H1 (cell line): ENCODE results near the gene E2F1. TPM values are rescaled to one million over a fixed set of nuclear protein-coding genes. Genes with fewer than 3 reads are reported as not detected.

Source experiments
- CTCF ChIA-PET: fragments of 300-600 bp; sonication (Branson Sonifier 250); formaldehyde crosslinking; loops from one replicate; lab custom pipeline; 2021; ENCODE audit not compliant: partially characterized antibody; lab: Charles Lee
- POLR2A ChIA-PET: fragments of 300-600 bp; sonication (Branson Sonifier 250); formaldehyde crosslinking; loops from one replicate; lab custom pipeline; 2021; ENCODE audit warnings: inconsistent platforms; ENCODE audit not compliant: partially characterized antibody; lab: Charles Lee
- DNase-seq, 2 experiments: peaks; one replicate each; pipeline versions ENCODE4 v3.0.0 to v3.0.0-alpha.2; 2010 to 2022; ENCODE audit warnings: low spot score in 2 of 2, low read depth in 1 of 2, mixed read lengths in 1 of 2
- FAIRE-seq: peaks from 2 replicates; lab custom pipeline; 2011; peaks lifted over from hg19 to GRCh38; lab: Jason Lieb, UNC
- H2AFZ ChIP-seq: 2 replicates; pipeline ENCODE4 v1.8.1; 2012; ENCODE audit warnings: low read length, inconsistent platforms
- H2AK5ac ChIP-seq: 2 replicates; pipeline ENCODE4 v1.6.1; 2013; ENCODE audit warnings: low read depth, low read length
- H2BK120ac ChIP-seq: replicated peaks from 2 replicates; pipeline ENCODE3; 2013; ENCODE audit warnings: low read depth, low read length, inconsistent platforms
- H2BK12ac ChIP-seq: 2 replicates; pipeline ENCODE4 v1.6.1; 2013; ENCODE audit warnings: low read depth, low read length
- H2BK15ac ChIP-seq: 2 replicates; pipeline ENCODE4 v1.6.1; 2013; ENCODE audit warnings: low read length
- H2BK20ac ChIP-seq: 2 replicates; pipeline ENCODE4 v1.6.1; 2013; ENCODE audit warnings: low read length
- H2BK5ac ChIP-seq: 2 replicates; pipeline ENCODE4 v1.6.1; 2013; ENCODE audit warnings: low read depth, low read length
- H3K14ac ChIP-seq: 2 replicates; pipeline ENCODE4 v1.6.1; 2013; ENCODE audit warnings: inconsistent platforms; ENCODE audit not compliant: insufficient read length
- H3K18ac ChIP-seq: 2 replicates; pipeline ENCODE4 v1.6.1; 2013; ENCODE audit warnings: low read length; ENCODE audit errors: extremely low read depth
- H3K23ac ChIP-seq: 2 replicates; pipeline ENCODE4 v1.6.1; 2013; ENCODE audit warnings: inconsistent platforms; ENCODE audit not compliant: insufficient read length
- H3K23me2 ChIP-seq: 2 replicates; pipeline ENCODE4 v1.6.1; 2013; ENCODE audit warnings: low read depth, low read length
- H3K27ac ChIP-seq: 2 replicates; pipeline ENCODE4 v1.6.1; 2011; ENCODE audit warnings: low read depth, low read length, inconsistent platforms
- H3K27me3 ChIP-seq, 4 experiments: replicated peaks in 1 of 4; 1 replicate in 1 of 4; 2 replicates in 3 of 4; pipeline versions ENCODE4 v1.6.1 to v1.8.1; 2011 to 2013; ENCODE audit warnings: low read length in 3 of 4, mild to moderate bottlenecking in 3 of 4, inconsistent platforms in 2 of 4, mixed read lengths in 2 of 4, moderate library complexity in 1 of 4; ENCODE audit not compliant: control insufficient read depth in 3 of 4, insufficient read depth in 3 of 4; ENCODE audit errors: extremely low read depth in 1 of 4
- H3K36me3 ChIP-seq, 4 experiments: 2 replicates each; pipeline versions ENCODE4 v1.6.1 to v1.8.1; 2011 to 2013; ENCODE audit warnings: mild to moderate bottlenecking in 4 of 4, low read length in 3 of 4, moderate library complexity in 2 of 4, control low read depth in 1 of 4, inconsistent platforms in 1 of 4; ENCODE audit not compliant: insufficient read depth in 4 of 4, control insufficient read depth in 2 of 4
- H3K4ac ChIP-seq: replicated peaks from 2 replicates; pipeline ENCODE3; 2013; ENCODE audit warnings: low read length, low read depth, mixed read lengths, inconsistent platforms; ENCODE audit not compliant: insufficient read length
- H3K4me1 ChIP-seq, 4 experiments: replicated peaks in 1 of 4; 1 replicate in 1 of 4; 2 replicates in 3 of 4; pipeline versions ENCODE4 v1.6.1 to v1.8.1; 2011 to 2013; ENCODE audit warnings: low read length in 3 of 4, inconsistent platforms in 2 of 4, mixed read lengths in 1 of 4; ENCODE audit not compliant: insufficient read depth in 4 of 4, control insufficient read depth in 3 of 4
- H3K4me2 ChIP-seq, 2 experiments: 2 replicates each; pipeline versions ENCODE4 v1.6.1 to v1.8.1; 2011 to 2013; ENCODE audit warnings: low read depth in 2 of 2, low read length in 2 of 2, control low read depth in 1 of 2, inconsistent platforms in 1 of 2, mild to moderate bottlenecking in 1 of 2; ENCODE audit not compliant: insufficient read depth in 1 of 2
- H3K4me3 ChIP-seq, 4 experiments: fragments of 200-600, 300-600 bp in 1 of 4; sonication (generic), shearing (Covaris generic), sonication (Bioruptor Twin) in 1 of 4; 2 replicates each; pipeline versions ENCODE4 v1.5.1 to v1.8.1; 2011 to 2016; ENCODE audit warnings: low read length in 4 of 4, low read depth in 3 of 4, control low read depth in 2 of 4, inconsistent platforms in 2 of 4, mild to moderate bottlenecking in 2 of 4, mixed read lengths in 1 of 4, moderate library complexity in 1 of 4; ENCODE audit not compliant: insufficient read depth in 2 of 4; ENCODE audit errors: extremely low read depth in 1 of 4
- H3K56ac ChIP-seq: replicated peaks from 2 replicates; pipeline ENCODE3; 2013; ENCODE audit warnings: low read depth, mild to moderate bottlenecking, mixed read lengths, low read length, inconsistent platforms; ENCODE audit not compliant: insufficient read length
- H3K79me1 ChIP-seq: 2 replicates; pipeline ENCODE4 v1.6.1; 2013; ENCODE audit warnings: low read depth, low read length, control low read depth
- H3K79me2 ChIP-seq, 2 experiments: 2 replicates each; pipeline versions ENCODE4 v1.6.1 to v1.8.1; 2012 to 2013; ENCODE audit warnings: low read length in 2 of 2, mild to moderate bottlenecking in 2 of 2, inconsistent platforms in 1 of 2; ENCODE audit not compliant: insufficient read depth in 2 of 2, control insufficient read depth in 1 of 2
- H3K9ac ChIP-seq, 4 experiments: replicated peaks in 1 of 4; 1 replicate in 1 of 4; 2 replicates in 3 of 4; pipeline versions ENCODE4 v1.6.1 to v1.8.1; 2011 to 2013; ENCODE audit warnings: low read depth in 3 of 4, low read length in 3 of 4, control low read depth in 2 of 4, mild to moderate bottlenecking in 2 of 4, moderate library complexity in 2 of 4, inconsistent platforms in 1 of 4; ENCODE audit errors: extremely low read depth in 1 of 4
- H3K9me3 ChIP-seq, 2 experiments: 2 replicates each; pipeline versions ENCODE4 v1.6.1 to v1.8.1; 2012 to 2013; ENCODE audit warnings: mild to moderate bottlenecking in 2 of 2, moderate library complexity in 2 of 2, control low read depth in 1 of 2, inconsistent platforms in 1 of 2, low read depth in 1 of 2, low read length in 1 of 2, mixed read lengths in 1 of 2; ENCODE audit not compliant: insufficient read depth in 2 of 2
- H4K20me1 ChIP-seq, 2 experiments: replicated peaks in 1 of 2; 2 replicates each; pipeline versions ENCODE3 to v1.8.1; 2011 to 2013; ENCODE audit warnings: inconsistent platforms in 2 of 2, low read length in 2 of 2, mild to moderate bottlenecking in 1 of 2; ENCODE audit not compliant: insufficient read depth in 2 of 2, control insufficient read depth in 1 of 2
- H4K5ac ChIP-seq: 2 replicates; pipeline ENCODE4 v1.6.1; 2013; ENCODE audit warnings: low read length, low read depth, mixed read lengths, inconsistent platforms; ENCODE audit not compliant: insufficient read length
- H4K8ac ChIP-seq: 2 replicates; pipeline ENCODE4 v1.8.0; 2013; ENCODE audit warnings: mild to moderate bottlenecking, moderate library complexity, low read length, inconsistent platforms; ENCODE audit not compliant: insufficient read depth; ENCODE audit errors: extremely low read depth
- H4K91ac ChIP-seq: replicated peaks from 2 replicates; pipeline ENCODE3; 2013; ENCODE audit warnings: low read length, mixed read lengths, inconsistent platforms; ENCODE audit not compliant: insufficient read length
- BCL11A ChIP-seq, 2 experiments: IDR thresholded peaks; one replicate each; pipeline ENCODE4 v1.6.1; 2011; ENCODE audit warnings: low read depth in 2 of 2, low read length in 2 of 2, mild to moderate bottlenecking in 2 of 2
- BRCA1 ChIP-seq: IDR thresholded peaks from 2 replicates; pipeline ENCODE4 v1.6.1; 2012; ENCODE audit warnings: low read depth, low read length, improper control_type of control experiment
- CHD1 ChIP-seq: IDR thresholded peaks from 2 replicates; pipeline ENCODE4 v1.6.1; 2012; ENCODE audit warnings: low read depth, low read length, improper control_type of control experiment
- RAD21 ChIP-seq, 2 experiments: IDR thresholded peaks in 1 of 2; conservative IDR thresholded peaks in 1 of 2; 2 replicates each; pipeline ENCODE4 v1.6.1; 2011; ENCODE audit warnings: low read depth in 2 of 2, low read length in 2 of 2, improper control_type of control experiment in 1 of 2, inconsistent platforms in 1 of 2, mild to moderate bottlenecking in 1 of 2, moderate library complexity in 1 of 2
- SAP30 ChIP-seq: fragments of 300-600 bp; sonication (generic); IDR thresholded peaks from 2 replicates; pipeline ENCODE4 v1.7.1; 2012; ENCODE audit warnings: low read length, moderate library complexity, mild to moderate bottlenecking, inconsistent platforms; ENCODE audit not compliant: insufficient read depth, insufficient replicate concordance
- TAF7 ChIP-seq: optimal IDR thresholded peaks from 2 replicates; pipeline ENCODE3; 2011; ENCODE audit warnings: low read depth, mild to moderate bottlenecking, inconsistent platforms, low read length, moderate library complexity, borderline replicate concordance
- ZNF274 ChIP-seq: IDR thresholded peaks from 2 replicates; pipeline ENCODE4 v1.7.0; 2012; ENCODE audit warnings: low read length, borderline replicate concordance; ENCODE audit errors: extremely low read depth
- WGBS, 2 experiments: shearing (Covaris generic) in 1 of 2; methylation state at CpG; one replicate each; pipeline versions ENCODE4 v1.1.6 to v1.1.7; 2013 to 2015; ENCODE audit warnings: low lambda C conversion rate in 2 of 2, mixed read lengths in 2 of 2, inconsistent platforms in 1 of 2, low coverage in 1 of 2, missing lambda C conversion rate in 1 of 2; ENCODE audit not compliant: insufficient replicate concordance in 2 of 2, insufficient coverage in 1 of 2, insufficient read length in 1 of 2; ENCODE audit errors: extremely low coverage in 1 of 2, missing lambda C conversion rate in 1 of 2; 5-methylcytosine and 5-hydroxymethylcytosine counted together
- polyA plus RNA-seq, 7 experiments: library from polyadenylated mRNA; depleted of rRNA in 3 of 7; stranded (reverse) in 5 of 7; unstranded in 2 of 7; fragments of >200 nt in 5 of 7; fragments of 200-250 nt in 2 of 7; gene quantifications; 1 replicate in 5 of 7; 2 replicates in 1 of 7; 4 replicates in 1 of 7; pipeline versions ENCODE4 v1.2.1 to v1.2.3, GENCODE V29; 2011 to 2013; ENCODE audit warnings: missing spikeins in 2 of 7, mixed read lengths in 2 of 7
- total RNA-seq: library from RNA; stranded (reverse); fragmentation: NEBNext Ultra II Directional; extraction: Animal tissue kit (Norgen Biotek cat#: 25700); gene quantifications from 2 replicates; pipeline ENCODE4 v1.2.1, GENCODE V29; 2021
- TF ChIP-seq, protein P1 (sequence below): IDR thresholded peaks from 2 replicates; pipeline ENCODE4 v1.6.1; 2012; ENCODE audit warnings: inconsistent platforms
- TF ChIP-seq, protein P2 (sequence below): IDR thresholded peaks from 2 replicates; pipeline ENCODE4 v1.6.1; 2012; ENCODE audit warnings: inconsistent platforms
- TF ChIP-seq, protein P3 (sequence below): IDR thresholded peaks from 2 replicates; pipeline ENCODE4 v1.6.1; 2011; ENCODE audit warnings: low read length, improper control_type of control experiment

The E2F1 gene
- total and polyA plus RNA-seq, 2 of the 8 experiments (the other 6 are each of a cell fraction or from before 2014, with no cell fraction given), result 33.4 to 35.8 TPM

DNA sequence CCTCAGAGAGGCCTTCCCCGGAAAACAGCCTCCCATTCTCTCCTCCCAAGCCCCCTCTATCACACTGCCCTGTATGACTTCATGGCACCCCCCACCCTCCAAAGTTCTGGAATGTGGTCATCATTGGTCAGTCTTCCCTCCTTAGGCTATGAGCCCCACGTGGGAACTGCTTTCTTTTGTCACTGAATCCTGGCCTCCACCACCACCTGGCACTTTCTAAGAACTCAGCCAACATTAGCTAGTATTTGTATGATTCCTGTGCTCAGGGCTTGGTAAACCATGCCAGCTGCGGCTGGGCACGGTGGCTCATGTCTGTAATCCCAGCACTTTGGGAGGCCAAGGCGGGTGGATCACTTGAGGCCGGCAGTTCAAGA lies 8.4 kb upstream of the E2F1 start:
- Histone ChIP-seq H4K20me1 (no peaks in the 10 kb centered on the region), H2BK120ac (no peak overlapping the region), H3K27ac (no peak overlapping the region), H4K91ac (no peak overlapping the region), H3K4me1 (peaks cover 0 to 16% (median 9%) of the 10 kb centered on the region in 4 experiments; a peak in 6 of 7 replicates), H3K23me2 (no peaks in the 10 kb centered on the region), H4K5ac (no peak overlapping the region), H2AFZ (0 out of 2 replicates have a peak overlapping the region, but pooled peaks have one; percentile 95), H3K4me2 (no peak overlapping the region; a peak in 1 of 4 replicates), H2BK20ac (no peak overlapping the region), H3K4ac (no peak overlapping the region), H3K18ac (no peak overlapping the region), H3K9me3 (peaks cover 0 to 7% of the 10 kb centered on the region in 2 experiments; a peak in 1 of 4 replicates), H4K8ac (no peak overlapping the region), H2AK5ac (no peak overlapping the region), H3K14ac (no peak overlapping the region), H3K79me1 (no peaks in the 10 kb centered on the region), H2BK12ac (no peak overlapping the region; the same call in 1 of the 2 replicates), H3K36me3 (no peaks in the 10 kb centered on the region), H3K56ac (no peak overlapping the region), H3K23ac (no peak overlapping the region), H3K9ac (no peak overlapping the region; a peak in 2 of 7 replicates), H2BK5ac (no peak overlapping the region), H3K79me2 (no peaks in the 10 kb centered on the region), H2BK15ac (no peak overlapping the region), H3K4me3 (no peak overlapping the region), H3K27me3 (peaks cover 0 to 3% (median 2%) of the 10 kb centered on the region in 4 experiments; a peak in 3 of 7 replicates)
- WGBS, 2 experiments, result 84% methylated on average over 6 of the region's 6 CpGs; no CpG with 5 or more reads in 1 of the 2 experiments
- DNase-seq (no peak), FAIRE-seq (no peak)
- POLR2A ChIA-PET, result interaction anchor here (1.0 to 3.0 kb wide), 5 partner anchors 10 to 31 kb away, joined by 3 to 11 read pairs (median 6); partner anchors contain the start of gene PXMP4
- CTCF ChIA-PET, result interaction anchor here (0.9 to 2.2 kb wide), 5 partner anchors 10 to 30 kb away, joined by 3 to 8 read pairs (median 5); no protein-coding TSS in a partner anchor
- no peak for TF ChIP-seq BRCA1
- TF ChIP-seq BCL11A (IDR thresholded peaks at IDR 0.05; ENCODE audit: low read depth in 2 of 2, low read length in 2 of 2), result no peak
- TF ChIP-seq ZNF274, result no peak
- TF ChIP-seq, protein P1, sequence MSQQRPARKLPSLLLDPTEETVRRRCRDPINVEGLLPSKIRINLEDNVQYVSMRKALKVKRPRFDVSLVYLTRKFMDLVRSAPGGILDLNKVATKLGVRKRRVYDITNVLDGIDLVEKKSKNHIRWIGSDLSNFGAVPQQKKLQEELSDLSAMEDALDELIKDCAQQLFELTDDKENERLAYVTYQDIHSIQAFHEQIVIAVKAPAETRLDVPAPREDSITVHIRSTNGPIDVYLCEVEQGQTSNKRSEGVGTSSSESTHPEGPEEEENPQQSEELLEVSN, result peak; percentile 47; the same call in 1 of the 2 replicates
- TF ChIP-seq TAF7, result no peak
- TF ChIP-seq CHD1, result no peak
- TF ChIP-seq RAD21 (IDR thresholded peaks at IDR 0.05 in 1 of 2, conservative IDR thresholded peaks at IDR 0.05 in 1 of 2; ENCODE audit: low read depth in 2 of 2, low read length in 2 of 2), result no peak
- TF ChIP-seq, protein P2, sequence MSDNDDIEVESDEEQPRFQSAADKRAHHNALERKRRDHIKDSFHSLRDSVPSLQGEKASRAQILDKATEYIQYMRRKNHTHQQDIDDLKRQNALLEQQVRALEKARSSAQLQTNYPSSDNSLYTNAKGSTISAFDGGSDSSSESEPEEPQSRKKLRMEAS, result peak; percentile 32; the same call in 1 of the 2 replicates
- no peak for TF ChIP-seq SAP30
- TF ChIP-seq, protein P3, sequence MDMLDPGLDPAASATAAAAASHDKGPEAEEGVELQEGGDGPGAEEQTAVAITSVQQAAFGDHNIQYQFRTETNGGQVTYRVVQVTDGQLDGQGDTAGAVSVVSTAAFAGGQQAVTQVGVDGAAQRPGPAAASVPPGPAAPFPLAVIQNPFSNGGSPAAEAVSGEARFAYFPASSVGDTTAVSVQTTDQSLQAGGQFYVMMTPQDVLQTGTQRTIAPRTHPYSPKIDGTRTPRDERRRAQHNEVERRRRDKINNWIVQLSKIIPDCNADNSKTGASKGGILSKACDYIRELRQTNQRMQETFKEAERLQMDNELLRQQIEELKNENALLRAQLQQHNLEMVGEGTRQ, result no peak
